Measurements from ENCODE around the gene RSPH9.
A peak's percentile ranks its signal among the peaks of the same experiment; 100 is the strongest.

RSPH9 gene

GRCh38 chr6:43668151-43669028 lies 23.6 kb downstream of the RSPH9 start:
- DNase-seq (ENCODE audit: low spot score): no peak

- peak; percentile 65 for DNase-seq (ENCODE audit: low spot score)
Measured at GRCh38 chr6:43669050-43669921, 24.4 kb downstream of the RSPH9 start.

GRCh38 chr6:43669922-43670622 lies 25.2 kb downstream of the RSPH9 start:
- no peak for DNase-seq (ENCODE audit: low spot score)

GRCh38 chr6:43670623-43670986 lies 25.8 kb downstream of the RSPH9 start:
- DNase-seq (ENCODE audit: low spot score): no peak

- DNase-seq (ENCODE audit: low spot score): no peak
Measured at GRCh38 chr6:43671011-43671800, 26.4 kb downstream of the RSPH9 start.

GRCh38 chr6:43671801-43672690 lies 27.2 kb downstream of the RSPH9 start:
- DNase-seq (ENCODE audit: low spot score): no peak

- DNase-seq (ENCODE audit: low spot score): peak; percentile 63
Measured at GRCh38 chr6:43673444-43674084, 28.7 kb downstream of the RSPH9 start.

- no peak for DNase-seq (ENCODE audit: low spot score)
Measured at GRCh38 chr6:43674291-43674690, 29.5 kb downstream of the RSPH9 start.

GRCh38 chr6:43674921-43675320 lies 30.1 kb downstream of the RSPH9 start:
- DNase-seq (ENCODE audit: low spot score): no peak

- no peak for DNase-seq (ENCODE audit: low spot score)
Measured at GRCh38 chr6:43676962-43677606, 32.2 kb downstream of the RSPH9 start.

- DNase-seq (ENCODE audit: low spot score): no peak
Measured at GRCh38 chr6:43677759-43678158, 32.9 kb downstream of the RSPH9 start.

GRCh38 chr6:43678341-43678740 lies 33.5 kb downstream of the RSPH9 start:
- no peak for DNase-seq (ENCODE audit: low spot score)

- DNase-seq (ENCODE audit: low spot score): no peak
Measured at GRCh38 chr6:43679057-43679456, 34.2 kb downstream of the RSPH9 start.

GRCh38 chr6:43680308-43681200 lies 35.7 kb downstream of the RSPH9 start:
- no peak for DNase-seq (ENCODE audit: low spot score)

GRCh38 chr6:43681303-43681702 lies 36.5 kb downstream of the RSPH9 start:
- no peak for DNase-seq (ENCODE audit: low spot score)

- DNase-seq (ENCODE audit: low spot score): no peak
Measured at GRCh38 chr6:43682724-43683429, 38.0 kb downstream of the RSPH9 start.

GRCh38 chr6:43683708-43684455 lies 39.0 kb downstream of the RSPH9 start:
- DNase-seq (ENCODE audit: low spot score): no peak

Data from Ammon's horn (tissue), 1 donor.